ENCODE data around the gene CDC6.

The CDC6 gene

GRCh38 chr17:40312131-40312731 is 24.6 kb downstream of the CDC6 start:
- DNase-seq, result no peak

GRCh38 chr17:40312893-40313667 is 25.4 kb downstream of the CDC6 start:
- DNase-seq, result no peak

DNA sequence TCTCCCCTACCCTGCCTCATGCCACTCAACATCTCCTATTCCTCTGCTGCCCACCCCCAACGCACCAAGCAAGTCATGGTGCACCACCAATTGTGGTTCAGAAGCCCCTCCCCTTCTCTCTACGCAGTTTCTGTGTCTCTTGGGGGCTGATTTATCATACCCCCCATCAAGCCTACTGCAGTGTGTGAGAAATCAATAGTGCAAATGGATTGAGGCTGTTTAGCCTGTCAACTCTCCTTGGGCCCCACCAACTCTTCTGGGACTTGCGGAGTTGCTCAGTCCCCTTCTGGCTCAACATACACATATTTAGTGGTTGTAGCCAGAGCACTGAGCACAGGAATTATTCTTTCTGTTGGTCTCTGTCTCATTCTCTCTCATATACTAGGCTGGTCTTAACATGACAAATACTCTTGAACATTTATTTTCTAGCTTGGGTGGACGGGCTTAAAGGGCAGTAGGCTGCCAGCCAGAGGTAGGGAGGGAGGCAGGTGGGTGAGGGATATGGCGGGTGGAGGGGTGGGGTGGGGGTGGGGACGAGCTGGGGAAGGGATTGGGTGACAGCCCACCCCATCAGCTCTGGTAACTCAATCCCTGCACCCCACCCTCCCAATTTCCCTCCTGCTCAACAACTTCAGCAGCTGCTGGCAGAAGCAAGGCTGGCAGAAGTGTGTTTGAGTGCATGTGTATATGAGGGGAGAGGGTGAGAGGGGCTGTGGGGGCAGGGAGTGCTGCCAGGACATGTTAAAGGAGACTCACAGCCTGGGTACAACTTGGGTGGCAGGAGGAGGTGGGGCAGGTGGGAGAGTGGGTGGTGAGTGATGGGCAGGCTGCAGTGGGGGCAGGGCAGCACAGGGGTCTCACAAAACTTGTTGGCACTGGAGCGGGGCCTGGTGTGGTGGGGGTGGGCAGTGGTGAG is 26.2 kb downstream of the CDC6 start:
- peak; percentile 73 for DNase-seq

GRCh38 chr17:40314584-40314956 is 26.9 kb downstream of the CDC6 start:
- DNase-seq, result peak; percentile 83

DNA sequence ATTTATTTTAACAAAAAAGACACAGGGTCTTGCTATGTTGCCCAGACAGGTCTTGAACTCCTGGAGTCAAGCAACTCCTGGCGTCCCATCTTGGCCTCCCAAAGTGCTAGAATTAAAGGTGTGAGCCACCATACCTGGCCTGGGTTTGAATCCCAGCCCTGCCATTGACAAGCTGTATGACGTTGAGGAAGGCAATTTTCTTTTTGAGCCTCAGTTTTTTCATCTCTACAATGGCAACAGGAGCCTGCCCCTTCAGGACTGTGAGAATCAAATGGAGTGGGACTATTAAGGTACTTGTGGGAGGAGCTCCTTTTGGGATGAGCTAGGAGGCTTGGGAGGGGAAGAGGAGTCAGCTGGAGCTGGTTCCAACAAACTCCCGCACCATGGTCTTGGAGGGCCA is 27.5 kb downstream of the CDC6 start:
- DNase-seq, result no peak

DNA sequence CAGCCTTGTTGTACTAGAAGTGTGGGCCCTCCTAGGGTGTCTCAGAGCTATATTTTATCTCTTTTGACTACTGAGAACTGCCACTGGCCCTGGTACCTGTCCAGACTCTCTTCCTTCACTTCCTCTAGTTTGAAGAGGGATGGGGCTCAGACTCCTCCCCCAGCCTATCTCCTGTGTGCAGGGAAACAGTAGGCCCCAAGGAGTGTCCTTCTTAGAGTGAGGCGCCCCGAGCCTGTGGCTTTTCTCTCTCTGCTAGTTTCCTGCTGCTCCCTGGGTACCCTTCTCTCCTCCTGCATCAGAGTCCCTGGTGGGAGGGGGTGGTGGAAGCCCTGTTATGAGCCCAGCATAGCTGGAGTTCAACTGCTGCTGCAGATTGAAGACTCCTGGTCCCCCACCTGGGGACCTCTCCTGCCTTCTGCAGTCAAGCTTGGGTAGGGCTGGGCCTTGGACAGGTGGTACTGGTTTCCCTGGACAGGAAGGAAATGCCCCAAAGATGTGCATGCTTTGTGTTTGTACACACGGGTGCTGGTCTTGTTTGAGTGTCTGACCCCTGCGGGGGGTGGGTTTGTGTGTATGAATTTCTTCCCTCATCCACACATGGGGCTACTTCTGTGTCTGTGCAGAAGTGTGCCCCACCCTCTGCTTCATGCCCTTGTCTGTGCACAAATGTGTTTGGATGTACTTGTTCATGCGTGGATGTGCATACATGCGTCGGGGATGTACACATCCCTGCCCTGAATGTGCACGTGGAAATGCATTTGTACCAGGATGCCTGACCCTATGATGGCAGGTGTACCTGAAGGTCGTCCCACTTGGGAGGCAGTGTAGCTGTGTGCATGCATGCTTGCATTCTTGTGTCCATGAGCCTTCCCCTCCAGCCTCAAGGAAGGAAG is 28.2 kb downstream of the CDC6 start:
- DNase-seq, result no peak

GRCh38 chr17:40316571-40317344 is 29.1 kb downstream of the CDC6 start:
- DNase-seq, result peak; percentile 82

- peak; percentile 77 for DNase-seq
These were observed 29.7 kb downstream of the CDC6 start for GRCh38 chr17:40317345-40317873.

- peak; percentile 96 for DNase-seq
These were observed 30.5 kb downstream of the CDC6 start for GRCh38 chr17:40317880-40318829.

- no peak for DNase-seq
These were observed 31.2 kb downstream of the CDC6 start for GRCh38 chr17:40318830-40319391.

GRCh38 chr17:40319651-40320540 is 32.2 kb downstream of the CDC6 start:
- no peak for DNase-seq

- peak; percentile 78 for DNase-seq
These were observed 33.3 kb downstream of the CDC6 start for GRCh38 chr17:40320756-40321523.

DNA sequence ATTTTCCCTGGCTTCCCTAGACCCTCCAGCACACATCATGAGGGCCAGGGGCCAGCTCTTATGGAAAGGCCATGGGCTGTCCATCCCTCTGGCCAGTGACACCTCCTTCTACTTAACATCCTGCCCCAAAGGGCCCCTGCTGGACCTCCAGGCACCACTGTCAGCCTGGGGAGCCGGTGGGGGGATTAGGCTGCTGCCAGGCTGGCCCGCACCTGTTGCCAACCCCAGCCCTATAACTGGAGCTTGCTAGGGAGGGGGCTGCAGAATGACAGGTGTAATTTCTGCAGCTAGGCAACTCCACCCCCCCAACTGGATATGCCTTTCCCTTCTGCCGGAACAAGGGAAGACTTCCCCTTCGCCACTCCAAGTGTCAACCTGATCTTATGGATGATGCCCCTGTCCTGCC is 33.8 kb downstream of the CDC6 start:
- DNase-seq, result no peak

DNA sequence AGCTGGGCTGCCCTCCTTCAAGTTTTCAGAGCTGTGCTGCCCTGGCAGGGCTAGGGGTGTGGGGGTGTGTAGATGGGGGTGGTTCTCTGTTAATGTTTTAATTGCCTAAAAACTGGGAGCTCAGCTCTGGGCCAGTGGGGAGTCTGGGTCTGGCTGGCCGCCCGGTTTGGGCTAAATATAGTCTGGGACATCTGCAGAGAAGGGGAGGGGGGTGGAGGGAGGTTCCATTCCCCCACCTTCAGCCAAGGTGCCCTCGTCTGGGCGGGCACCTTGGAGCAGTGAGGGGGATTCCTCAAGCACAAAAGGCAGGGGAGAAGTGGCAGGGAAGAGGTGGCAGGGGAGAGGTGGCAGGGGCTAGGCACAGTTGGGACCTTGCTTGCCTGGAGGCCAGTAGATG is 34.3 kb downstream of the CDC6 start:
- DNase-seq, result no peak

GRCh38 chr17:40322358-40323315 is 35.0 kb downstream of the CDC6 start:
- peak; percentile 79 for DNase-seq

Measured in fibroblast of upper back skin (primary cell).